ENCODE results near the gene C8G.

GRCh38 chr9:136949817-136950655, 5.0 kb downstream of the C8G start:
- no peak for TF ChIP-seq CTCF (conservative IDR thresholded peaks at IDR 0.05; ENCODE audit: low read depth, low read length)
- no peak for TF ChIP-seq MXI1 (IDR thresholded peaks at IDR 0.05; ENCODE audit: borderline replicate concordance, low read depth, low read length)
- TF ChIP-seq POLR2A (IDR thresholded peaks at IDR 0.05; ENCODE audit: low read depth, low read length), result no peak
- TF ChIP-seq USF2 (IDR thresholded peaks at IDR 0.05; ENCODE audit: low read depth, low read length), result peak; percentile 98
- TF ChIP-seq NFE2L2 (IDR thresholded peaks at IDR 0.05; ENCODE audit: low read depth, low read length), result no peak
- TF ChIP-seq CEBPB (IDR thresholded peaks at IDR 0.05; ENCODE audit: low read depth, low read length), result no peak
- no peak for TF ChIP-seq BHLHE40 (IDR thresholded peaks at IDR 0.05; ENCODE audit: low read depth, low read length)
- peak; percentile 31 for TF ChIP-seq RCOR1 (IDR thresholded peaks at IDR 0.05; ENCODE audit: insufficient replicate concordance, low read length)
- no peak for TF ChIP-seq SMC3 (IDR thresholded peaks at IDR 0.05; ENCODE audit: low read depth, low read length)
- TF ChIP-seq RAD21 (IDR thresholded peaks at IDR 0.05; ENCODE audit: low read length), result no peak
- no peak for TF ChIP-seq MAFK (IDR thresholded peaks at IDR 0.05; ENCODE audit: low read depth, low read length)
- no peak for TF ChIP-seq RFX5 (IDR thresholded peaks at IDR 0.05; ENCODE audit: low read depth, low read length)
- no peak for TF ChIP-seq ELK1 (IDR thresholded peaks at IDR 0.05; ENCODE audit: borderline replicate concordance, low read depth, low read length)
- TF ChIP-seq FOS (IDR thresholded peaks at IDR 0.05; ENCODE audit: low read depth, low read length), result peak; percentile 68

Data from IMR-90 (cell line).